Duodenal mucosa (tissue), 2 donors: ENCODE results near the gene SLC5A6.

Experiments
- H3K27ac ChIP-seq: one replicate; pipeline ENCODE4 v1.7.0; 2013; ENCODE audit warnings: low read depth, low read length
- H3K27me3 ChIP-seq, 2 donors: one replicate each; pipeline ENCODE4 v1.7.0; 2013; ENCODE audit warnings: low read length in 2 of 2, control low read depth in 1 of 2; ENCODE audit not compliant: insufficient read depth in 2 of 2, control insufficient read depth in 1 of 2
- H3K36me3 ChIP-seq, 2 donors: one replicate each; pipeline ENCODE4 v1.7.0; 2013; ENCODE audit warnings: low read length in 2 of 2, control low read depth in 1 of 2; ENCODE audit not compliant: insufficient read depth in 2 of 2, control insufficient read depth in 1 of 2
- H3K4me1 ChIP-seq, 2 donors: one replicate each; pipeline ENCODE4 v1.7.0; 2013; ENCODE audit warnings: low read length in 2 of 2, control low read depth in 1 of 2; ENCODE audit not compliant: insufficient read depth in 2 of 2, control insufficient read depth in 1 of 2
- H3K4me3 ChIP-seq, 2 donors: one replicate each; pipeline ENCODE4 v1.7.0; 2013; ENCODE audit warnings: low read length in 2 of 2, low read depth in 1 of 2
- H3K9ac ChIP-seq, 2 donors: one replicate each; pipeline ENCODE4 v1.7.0; 2013; ENCODE audit warnings: low read length in 2 of 2, low read depth in 1 of 2
- H3K9me3 ChIP-seq, 2 donors: one replicate each; pipeline ENCODE4 v1.7.0; 2013; ENCODE audit warnings: low read length in 2 of 2, control low read depth in 1 of 2; ENCODE audit not compliant: control insufficient read depth in 1 of 2

SLC5A6 gene

GRCh38 chr2:27249159-27249890, 37.3 kb upstream of the SLC5A6 start:
- Histone ChIP-seq H3K27me3 (peaks cover 11 to 18% of the 10 kb centered on the region in 2 donors), H3K9me3 (no peaks in the 10 kb centered on the region), H3K9ac (no peak overlapping the region), H3K4me3 (no peak overlapping the region), H3K4me1 (no peaks in the 10 kb centered on the region), H3K36me3 (peaks cover 4 to 7% of the 10 kb centered on the region in 2 donors), H3K27ac (no peak overlapping the region)

- Histone ChIP-seq H3K27me3 (peaks cover 7 to 11% of the 10 kb centered on the region in 2 donors), H3K4me1 (no peaks in the 10 kb centered on the region), H3K9me3 (no peaks in the 10 kb centered on the region), H3K9ac (no peak overlapping the region), H3K36me3 (peaks cover 15 to 22% of the 10 kb centered on the region in 2 donors), H3K27ac (no peak overlapping the region), H3K4me3 (no peak overlapping the region)
These were observed 35.8 kb upstream of the SLC5A6 start for GRCh38 chr2:27247893-27248292.

GRCh38 chr2:27245626-27246025, 33.6 kb upstream of the SLC5A6 start:
- H3K9me3 ChIP-seq: no peaks in the 10 kb centered on the region
- no peaks in the 10 kb centered on the region for H3K4me1 ChIP-seq
- no peak overlapping the region for H3K4me3 ChIP-seq
- H3K9ac ChIP-seq: no peak overlapping the region
- peaks cover 26 to 44% of the 10 kb centered on the region in 2 donors for H3K36me3 ChIP-seq
- H3K27me3 ChIP-seq: peaks cover 0 to 4% of the 10 kb centered on the region in 2 donors
- no peak overlapping the region for H3K27ac ChIP-seq

- Histone ChIP-seq H3K27ac (no peak overlapping the region), H3K4me3 (no peak overlapping the region), H3K9me3 (no peaks in the 10 kb centered on the region), H3K27me3 (peaks cover 0 to 4% of the 10 kb centered on the region in 2 donors), H3K9ac (no peak overlapping the region), H3K4me1 (no peaks in the 10 kb centered on the region), H3K36me3 (peaks cover 27 to 50% of the 10 kb centered on the region in 2 donors)
These were observed 33.0 kb upstream of the SLC5A6 start for GRCh38 chr2:27245116-27245515.

- no peaks in the 10 kb centered on the region for H3K4me1 ChIP-seq
- no peaks in the 10 kb centered on the region for H3K9me3 ChIP-seq
- no peak overlapping the region for H3K9ac ChIP-seq
- peaks cover 38 to 63% of the 10 kb centered on the region in 2 donors for H3K36me3 ChIP-seq
- H3K27me3 ChIP-seq: peaks cover 0 to 4% of the 10 kb centered on the region in 2 donors
- no peak overlapping the region for H3K27ac ChIP-seq
- H3K4me3 ChIP-seq: no peak overlapping the region
These were observed 31.5 kb upstream of the SLC5A6 start for GRCh38 chr2:27243391-27244130.

GRCh38 chr2:27242614-27242951, 30.5 kb upstream of the SLC5A6 start:
- no peak overlapping the region for H3K27ac ChIP-seq
- no peak overlapping the region for H3K4me3 ChIP-seq
- H3K27me3 ChIP-seq: peaks cover 0 to under 1% of the 10 kb centered on the region in 2 donors
- peaks cover 46 to 73% of the 10 kb centered on the region in 2 donors for H3K36me3 ChIP-seq
- H3K9ac ChIP-seq: no peak overlapping the region
- H3K9me3 ChIP-seq: no peaks in the 10 kb centered on the region
- H3K4me1 ChIP-seq: no peaks in the 10 kb centered on the region

GRCh38 chr2:27241761-27242613, 29.9 kb upstream of the SLC5A6 start:
- Histone ChIP-seq H3K4me3 (no peak overlapping the region), H3K9ac (no peak overlapping the region), H3K9me3 (no peaks in the 10 kb centered on the region), H3K27ac (no peak overlapping the region), H3K4me1 (no peaks in the 10 kb centered on the region), H3K27me3 (no peaks in the 10 kb centered on the region), H3K36me3 (peaks cover 46 to 79% of the 10 kb centered on the region in 2 donors)

GRCh38 chr2:27240406-27240805, 28.3 kb upstream of the SLC5A6 start:
- Histone ChIP-seq H3K9me3 (no peaks in the 10 kb centered on the region), H3K4me1 (no peaks in the 10 kb centered on the region), H3K27ac (no peak overlapping the region), H3K4me3 (no peak overlapping the region), H3K9ac (no peak overlapping the region), H3K36me3 (peaks cover 46 to 93% of the 10 kb centered on the region in 2 donors), H3K27me3 (no peaks in the 10 kb centered on the region)

- H3K9me3 ChIP-seq: no peaks in the 10 kb centered on the region
- no peak overlapping the region for H3K27ac ChIP-seq
- H3K4me1 ChIP-seq: no peaks in the 10 kb centered on the region
- peaks cover 51 to 97% of the 10 kb centered on the region in 2 donors for H3K36me3 ChIP-seq
- H3K4me3 ChIP-seq: no peak overlapping the region
- H3K27me3 ChIP-seq: no peaks in the 10 kb centered on the region
- no peak overlapping the region for H3K9ac ChIP-seq
These were observed 26.9 kb upstream of the SLC5A6 start for GRCh38 chr2:27238976-27239375.
